HUES64 (cell line): ENCODE measurements around the gene SHISA8.

ENCODE experiments used
- H3K27ac ChIP-seq: 2 replicates; pipeline ENCODE4 v1.7.0; 2013; ENCODE audit warnings: low read depth, low read length, inconsistent platforms
- H3K27me3 ChIP-seq: 2 replicates; pipeline ENCODE4 v1.6.1; 2013; ENCODE audit warnings: mild to moderate bottlenecking, low read length; ENCODE audit not compliant: insufficient read depth
- H3K36me3 ChIP-seq: 2 replicates; pipeline ENCODE4 v1.6.1; 2013; ENCODE audit warnings: mild to moderate bottlenecking, low read length; ENCODE audit not compliant: insufficient read depth
- H3K4me1 ChIP-seq: 2 replicates; pipeline ENCODE4 v1.6.1; 2013; ENCODE audit warnings: mild to moderate bottlenecking, low read length, moderate library complexity; ENCODE audit not compliant: insufficient read depth
- H3K4me3 ChIP-seq: 2 replicates; pipeline ENCODE4 v1.5.1; 2013; ENCODE audit warnings: mild to moderate bottlenecking, low read length, moderate library complexity
- H3K9ac ChIP-seq: 2 replicates; pipeline ENCODE4 v1.6.1; 2013; ENCODE audit warnings: mild to moderate bottlenecking, low read depth, low read length
- H3K9me3 ChIP-seq: 2 replicates; pipeline ENCODE4 v1.6.1; 2013; ENCODE audit warnings: low read depth, low read length; ENCODE audit not compliant: insufficient read depth
- WGBS: fragments of 150-250, 120-280 bp; methylation state at CpG from one replicate; pipeline ENCODE4 v1.1.7; 2013; ENCODE audit warnings: missing lambda C conversion rate; 5-methylcytosine and 5-hydroxymethylcytosine counted together

Gene SHISA8

DNA sequence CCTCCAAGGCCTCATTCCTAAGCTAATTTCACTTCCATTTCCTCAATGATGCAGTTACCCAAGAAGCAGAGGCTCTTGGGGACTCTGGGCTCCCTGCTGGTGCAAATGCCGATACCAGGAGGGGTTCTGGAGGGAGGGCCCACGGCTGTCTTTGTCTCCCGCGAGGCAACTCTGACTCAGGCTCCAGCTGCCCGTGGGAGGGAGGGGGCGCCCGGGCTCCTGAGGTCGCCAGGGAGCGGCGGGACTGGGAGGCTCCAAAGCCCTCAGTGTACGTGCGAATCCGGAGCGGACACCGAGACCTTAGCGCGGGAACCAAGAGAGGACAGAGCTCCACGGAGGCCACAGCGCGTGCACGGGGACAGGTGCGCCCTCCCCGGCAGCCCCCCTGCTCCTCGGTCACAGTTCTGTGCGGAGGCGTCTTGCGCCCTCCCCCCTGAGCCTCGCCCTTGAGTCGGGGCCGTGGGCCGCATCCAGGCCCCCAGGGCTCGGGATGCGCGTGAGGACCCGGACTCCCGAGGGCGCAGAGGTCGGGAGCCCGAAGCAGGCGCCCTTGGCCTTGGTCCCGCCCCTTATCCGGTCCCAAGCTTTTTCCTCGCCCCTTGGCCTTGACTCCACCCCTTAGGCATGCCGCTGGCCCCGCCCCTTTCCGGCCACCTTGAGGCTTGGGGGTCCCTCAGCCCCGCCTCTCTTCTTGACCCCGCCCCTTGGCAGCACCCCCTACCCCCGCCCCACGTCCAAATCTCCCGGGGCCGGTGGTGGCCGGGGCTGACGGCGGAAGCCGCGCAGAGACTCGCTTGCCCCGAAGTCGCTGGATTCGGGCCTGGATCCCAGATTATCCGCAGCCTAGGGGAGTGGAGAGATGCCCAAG is 4.7 kb upstream of the SHISA8 start:
- 7% methylated on average over 62 of the region's 62 CpGs for WGBS
- Histone ChIP-seq H3K27ac (peak overlapping the region; percentile 35; the same call in 1 of the 2 replicates), H3K4me1 (0 out of 2 replicates have a peak, but pooled peaks cover 4% of the 10 kb centered on the region), H3K9me3 (no peaks in the 10 kb centered on the region), H3K4me3 (peak overlapping the region; percentile 58), H3K36me3 (no peaks in the 10 kb centered on the region), H3K27me3 (peaks cover 85% of the 10 kb centered on the region), H3K9ac (peak overlapping the region; percentile 51; the same call in 1 of the 2 replicates)

DNA sequence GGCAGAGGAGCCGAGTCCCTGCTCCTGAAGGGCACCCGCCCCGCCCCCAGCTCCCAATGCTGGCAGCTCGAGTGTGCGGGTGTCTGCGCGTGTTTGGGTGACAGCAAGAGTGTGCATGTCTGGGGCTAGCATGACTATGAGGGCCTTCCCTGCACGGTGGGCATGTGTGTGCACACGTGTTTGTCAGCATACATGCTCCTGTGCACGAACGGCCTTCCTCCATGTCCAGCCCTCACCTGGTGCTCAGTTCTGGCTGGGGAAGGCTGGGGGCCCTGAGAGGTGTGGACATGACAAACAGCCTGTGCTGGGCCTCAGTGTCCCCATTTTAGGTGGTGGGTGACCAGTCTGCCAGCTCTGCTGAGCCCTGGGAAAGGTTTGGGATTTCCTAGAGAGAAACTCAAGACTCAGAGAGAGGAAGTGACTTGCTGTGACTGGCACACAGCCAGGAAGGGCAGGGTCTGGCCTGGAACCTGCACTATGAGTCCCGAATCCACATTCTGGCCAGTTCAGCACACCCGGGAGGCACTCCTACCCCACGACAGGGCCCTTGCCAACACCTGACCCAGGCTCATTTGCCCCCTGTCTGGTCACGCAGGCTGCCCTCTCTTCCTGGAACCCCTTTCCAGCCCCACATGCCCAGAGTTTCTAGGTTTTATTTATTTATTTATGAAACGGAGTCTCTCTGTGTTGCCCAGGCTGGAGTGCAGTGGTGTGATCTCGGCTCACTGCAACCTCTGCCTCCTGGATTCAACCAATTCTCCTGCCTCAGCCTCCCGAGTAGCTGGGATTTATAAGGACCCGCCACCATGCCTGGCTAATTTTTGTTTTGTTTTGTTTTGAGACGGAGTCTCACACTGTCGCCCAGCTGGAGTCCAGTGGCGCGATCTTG is 3.3 kb upstream of the SHISA8 start:
- Histone ChIP-seq H3K36me3 (no peaks in the 10 kb centered on the region), H3K27ac (no peak overlapping the region), H3K4me1 (0 out of 2 replicates have a peak, but pooled peaks cover 4% of the 10 kb centered on the region), H3K4me3 (no peak overlapping the region), H3K9me3 (no peaks in the 10 kb centered on the region), H3K9ac (no peak overlapping the region), H3K27me3 (peaks cover 89% of the 10 kb centered on the region)
- WGBS = 88% methylated on average over 23 of the region's 23 CpGs

DNA sequence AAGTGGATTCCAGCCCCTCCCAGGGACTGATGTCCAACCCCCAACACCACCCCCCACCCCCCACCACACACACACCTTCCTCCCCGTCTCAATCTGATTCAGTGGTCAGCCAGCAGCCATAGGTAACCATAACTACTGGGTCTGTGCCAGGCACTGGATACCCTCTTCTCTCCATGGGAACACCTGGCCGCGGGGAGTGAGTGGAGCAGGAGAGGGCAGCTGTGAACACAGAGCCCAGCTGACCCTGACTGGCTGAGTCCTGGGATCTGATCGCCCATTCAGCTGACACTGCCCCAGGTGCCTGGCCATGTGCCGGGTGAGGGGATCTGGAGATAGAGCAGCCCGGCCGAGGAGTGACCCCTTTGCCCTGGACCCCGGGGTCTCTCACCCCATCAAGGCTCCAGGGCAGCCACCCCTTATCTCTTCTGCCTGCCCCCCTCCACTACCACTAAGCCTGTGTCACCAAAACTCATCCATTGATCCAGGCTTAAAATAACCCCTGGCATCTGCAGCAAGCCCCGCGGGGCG is 2.6 kb upstream of the SHISA8 start:
- H3K36me3 ChIP-seq = no peaks in the 10 kb centered on the region
- H3K9ac ChIP-seq = no peak overlapping the region
- H3K9me3 ChIP-seq = no peaks in the 10 kb centered on the region
- H3K4me3 ChIP-seq = no peak overlapping the region
- 0 out of 2 replicates have a peak, but pooled peaks cover 4% of the 10 kb centered on the region for H3K4me1 ChIP-seq
- WGBS = 81% methylated on average over 11 of the region's 11 CpGs
- H3K27me3 ChIP-seq = peaks cover 92% of the 10 kb centered on the region
- H3K27ac ChIP-seq = no peak overlapping the region

DNA sequence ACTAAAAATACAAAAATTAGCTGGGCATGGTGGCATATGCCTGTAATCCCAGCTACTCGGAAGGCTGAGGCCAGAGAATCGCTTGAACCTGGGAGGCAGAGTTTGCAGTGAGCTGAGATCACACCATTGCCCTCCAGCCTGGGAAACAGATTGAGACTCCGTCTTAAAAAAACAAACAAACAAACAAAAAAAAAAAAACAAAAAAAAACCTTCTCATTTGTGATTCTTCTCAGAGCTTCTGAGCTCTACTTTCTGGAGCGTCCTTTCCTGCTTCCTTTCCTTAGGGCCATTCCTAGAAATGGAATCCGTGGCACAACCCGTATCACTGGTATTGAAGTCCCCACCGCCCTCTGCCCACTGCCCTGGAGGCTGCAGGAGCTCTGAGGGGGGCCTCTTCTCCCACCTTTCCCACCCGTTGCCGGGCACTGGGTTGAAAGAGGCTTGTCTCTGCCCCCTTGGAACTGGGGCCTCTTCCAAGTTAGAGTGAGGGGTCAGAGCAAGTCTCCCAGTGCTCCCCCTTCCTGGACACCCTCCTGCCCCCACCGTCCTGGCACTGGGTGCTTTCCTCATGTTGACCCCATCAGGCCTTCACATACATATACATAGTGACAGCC is 2.0 kb upstream of the SHISA8 start:
- H3K4me3 ChIP-seq = no peak overlapping the region
- no peak overlapping the region for H3K9ac ChIP-seq

DNA sequence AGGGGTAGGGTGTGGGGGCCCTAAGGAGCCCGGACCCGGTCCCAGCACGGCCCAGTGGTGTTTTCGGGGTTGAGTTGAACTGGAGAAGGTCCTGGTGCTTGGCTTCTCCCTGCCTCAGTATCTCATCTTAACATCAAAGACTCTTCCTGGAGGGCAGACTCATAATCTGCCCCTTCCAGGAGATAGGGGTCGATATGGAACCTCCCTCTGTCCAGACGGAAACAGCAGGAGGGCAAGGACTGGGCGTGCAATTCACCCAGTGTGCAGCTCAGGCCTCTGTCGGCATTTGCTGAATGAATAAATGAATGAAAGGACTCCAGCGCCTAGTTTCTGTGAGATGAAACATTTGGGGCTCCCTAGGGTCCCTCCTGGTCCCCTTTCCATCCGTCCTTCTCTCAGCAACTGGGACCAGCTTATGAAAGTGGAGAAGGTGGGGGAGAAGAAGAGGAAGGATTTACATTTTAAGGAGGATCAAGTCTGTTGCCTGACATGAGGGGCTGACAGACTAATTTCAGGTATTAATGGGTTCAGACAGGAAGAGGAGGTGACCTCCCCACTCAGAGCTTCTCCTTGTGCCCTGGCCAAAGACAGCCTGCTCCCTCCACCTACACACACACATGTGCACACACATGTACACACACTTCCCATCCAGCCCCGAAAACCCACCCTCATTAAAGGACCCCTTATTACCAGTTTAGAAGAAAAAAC is 1.1 kb upstream of the SHISA8 start:
- Histone ChIP-seq H3K36me3 (no peaks in the 10 kb centered on the region), H3K9ac (no peak overlapping the region), H3K4me3 (peak overlapping the region; percentile 60), H3K27me3 (peaks cover 98% of the 10 kb centered on the region), H3K4me1 (0 out of 2 replicates have a peak, but pooled peaks cover 4% of the 10 kb centered on the region), H3K27ac (no peak overlapping the region), H3K9me3 (no peaks in the 10 kb centered on the region)
- WGBS = 31% methylated on average over 11 of the region's 11 CpGs

More for the DNA sequence above, 2.0 kb upstream of the SHISA8 start:
- Histone ChIP-seq H3K9me3 (no peaks in the 10 kb centered on the region), H3K27me3 (peaks cover 92% of the 10 kb centered on the region), H3K27ac (no peak overlapping the region), H3K4me1 (0 out of 2 replicates have a peak, but pooled peaks cover 4% of the 10 kb centered on the region), H3K36me3 (no peaks in the 10 kb centered on the region)
- 54% methylated on average over 10 of the region's 10 CpGs for WGBS

DNA sequence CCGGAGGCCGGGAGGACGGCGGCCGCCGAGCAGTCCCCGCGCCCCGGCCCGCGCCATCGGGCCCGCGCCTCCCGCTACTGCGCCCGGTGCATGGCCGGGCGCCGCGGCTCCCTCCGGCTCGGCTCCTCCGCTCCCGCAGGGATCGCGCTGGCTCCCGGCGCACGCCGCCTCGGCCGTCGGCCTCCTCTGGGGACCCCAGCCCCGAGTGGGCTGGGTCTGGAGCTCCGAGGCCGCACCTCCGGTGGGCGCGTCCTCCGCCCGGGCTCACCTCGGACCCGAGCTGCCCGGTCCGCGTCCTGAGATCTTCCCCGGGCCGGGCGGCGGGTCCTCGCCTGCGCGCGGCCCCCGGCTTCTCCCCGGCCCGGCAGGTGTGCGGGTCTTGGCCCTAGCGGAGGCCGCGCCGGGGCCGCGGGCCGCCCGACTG is 251 bp downstream of the SHISA8 start:
- H3K4me1 ChIP-seq = no peaks in the 10 kb centered on the region
- H3K9me3 ChIP-seq = no peaks in the 10 kb centered on the region
- H3K27ac ChIP-seq = no peak overlapping the region
- no peaks in the 10 kb centered on the region for H3K36me3 ChIP-seq
- WGBS = 1% methylated on average over 67 of the region's 67 CpGs
- peak overlapping the region; percentile 60 for H3K4me3 ChIP-seq
- peaks cover 100% of the 10 kb centered on the region for H3K27me3 ChIP-seq
- peak overlapping the region; percentile 36; the same call in 1 of the 2 replicates for H3K9ac ChIP-seq

DNA sequence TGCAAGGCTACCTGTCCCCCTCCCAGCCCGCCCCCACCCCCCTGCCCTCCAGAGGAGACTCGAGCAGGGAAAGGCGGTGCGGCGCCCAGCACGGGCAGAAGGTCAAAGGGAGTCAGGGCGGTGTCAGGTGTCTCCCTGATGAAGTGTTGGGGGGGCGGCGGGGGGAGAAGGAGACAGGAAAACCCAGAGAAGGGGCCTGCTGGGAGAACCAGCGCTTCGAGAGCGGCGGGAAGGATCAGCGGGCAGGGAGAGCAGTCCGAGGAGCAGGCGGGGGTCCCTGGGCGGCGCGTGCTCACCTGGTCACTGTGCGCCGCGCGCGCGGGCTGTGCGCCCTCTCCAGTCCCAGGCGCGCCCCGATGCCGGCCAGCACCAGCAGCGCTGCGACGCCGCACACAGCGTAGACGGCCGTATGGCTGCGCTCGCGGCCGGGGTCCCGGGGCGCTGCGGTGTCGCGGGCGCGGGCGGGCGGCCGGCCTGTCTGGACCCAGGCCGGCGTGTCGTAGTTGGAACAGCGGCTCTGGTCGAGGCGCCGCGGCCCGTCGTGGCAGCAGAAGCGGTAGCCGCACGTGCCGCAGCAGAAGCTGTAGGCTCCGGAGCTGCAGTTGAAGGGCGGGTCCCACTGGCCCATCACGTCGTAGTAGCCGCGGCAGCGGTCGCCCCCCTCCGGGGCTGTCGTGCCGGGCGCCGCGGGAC is 886 bp downstream of the SHISA8 start:
- no peaks in the 10 kb centered on the region for H3K36me3 ChIP-seq
- 2% methylated on average over 78 of the region's 79 CpGs for WGBS
- no peaks in the 10 kb centered on the region for H3K9me3 ChIP-seq
- peaks cover 100% of the 10 kb centered on the region for H3K27me3 ChIP-seq
- peak overlapping the region; percentile 60 for H3K4me3 ChIP-seq
- H3K9ac ChIP-seq = no peak overlapping the region
- H3K27ac ChIP-seq = no peak overlapping the region
- H3K4me1 ChIP-seq = no peaks in the 10 kb centered on the region

DNA sequence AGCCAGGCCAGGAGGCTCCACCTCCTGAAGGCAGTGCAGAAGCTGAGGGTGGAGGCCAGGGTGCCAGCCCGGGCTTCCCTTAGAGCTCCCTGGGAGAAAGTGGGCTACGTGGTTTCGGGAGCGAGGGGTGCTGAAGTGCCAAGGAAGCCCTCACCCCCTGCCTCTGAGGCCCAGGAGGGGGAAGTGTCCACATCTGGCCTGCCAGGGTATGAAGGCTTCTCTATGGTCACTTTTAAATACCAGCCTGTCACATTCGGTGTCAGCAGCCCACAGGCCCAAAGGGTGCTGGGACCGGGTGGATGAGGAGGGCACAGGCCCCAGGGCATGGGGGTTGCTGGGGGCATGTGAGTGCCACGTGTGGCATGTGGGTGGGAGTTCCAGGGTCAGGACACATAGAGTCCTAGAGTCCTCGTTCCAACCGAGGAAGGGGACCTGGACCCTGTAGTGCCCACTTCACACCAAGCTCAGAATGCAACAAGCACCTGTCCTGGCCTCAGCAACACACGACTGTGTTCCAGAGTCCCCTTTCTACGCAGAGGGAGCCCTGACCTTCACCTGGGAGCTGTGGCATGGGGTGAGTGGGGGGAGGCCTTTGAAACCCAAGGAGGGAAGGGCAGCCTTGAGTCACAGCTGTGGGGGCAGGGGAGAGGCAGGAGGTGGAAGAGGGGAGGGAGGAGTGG is 1.7 kb downstream of the SHISA8 start:
- 0 out of 2 replicates have a peak, but pooled peaks cover 3% of the 10 kb centered on the region for H3K4me1 ChIP-seq
- no peaks in the 10 kb centered on the region for H3K36me3 ChIP-seq
- no peak overlapping the region for H3K4me3 ChIP-seq
- H3K9me3 ChIP-seq = no peaks in the 10 kb centered on the region
- H3K27ac ChIP-seq = no peak overlapping the region
- H3K9ac ChIP-seq = no peak overlapping the region
- 62% methylated on average over 11 of the region's 11 CpGs for WGBS
- peaks cover 100% of the 10 kb centered on the region for H3K27me3 ChIP-seq

DNA sequence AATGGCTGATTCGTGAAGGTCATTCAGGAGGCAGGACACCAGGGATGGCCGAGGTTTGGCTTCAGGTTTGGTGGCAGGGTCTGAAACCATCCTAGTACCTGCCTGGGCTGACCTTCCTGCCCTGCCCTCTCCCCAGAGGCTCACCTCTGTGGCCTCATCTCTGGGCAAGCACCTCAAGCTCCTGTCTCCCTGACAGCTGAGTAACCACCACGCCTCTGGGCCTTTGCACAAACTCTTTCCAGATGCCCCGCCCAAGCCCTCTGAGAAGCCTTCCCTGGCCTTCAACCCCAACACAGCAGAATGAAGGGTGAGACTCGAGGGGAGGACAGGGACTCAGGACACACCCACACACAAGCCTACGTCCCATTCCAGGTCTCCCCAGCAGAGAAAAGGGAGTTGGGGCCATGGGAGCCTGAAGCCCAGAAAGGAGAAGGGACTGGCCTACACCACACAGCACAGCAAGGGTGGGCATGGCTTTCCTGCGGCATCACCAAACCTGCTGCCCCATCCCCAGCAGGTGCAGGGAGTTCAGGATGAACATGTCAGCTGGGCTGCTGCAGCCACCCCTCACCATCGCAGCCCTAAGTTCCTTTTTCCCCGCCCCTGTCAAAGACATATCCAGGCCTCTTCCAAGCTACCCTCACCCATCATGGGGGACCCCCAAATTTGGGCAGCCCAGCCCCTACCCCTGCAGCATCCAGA is 2.4 kb downstream of the SHISA8 start:
- Histone ChIP-seq H3K27me3 (peaks cover 93% of the 10 kb centered on the region), H3K4me1 (0 out of 2 replicates have a peak, but pooled peaks cover 3% of the 10 kb centered on the region)
- WGBS = 79% methylated on average over 9 of the region's 9 CpGs

More for the DNA sequence above, 2.4 kb downstream of the SHISA8 start:
- Histone ChIP-seq H3K36me3 (no peaks in the 10 kb centered on the region), H3K9ac (no peak overlapping the region), H3K4me3 (no peak overlapping the region), H3K9me3 (no peaks in the 10 kb centered on the region), H3K27ac (no peak overlapping the region)
